ENCODE results near the gene FERMT1.
"Not testable (repeated sequence)": the region's sequence is repeated elsewhere in the genome, so short reads cannot be mapped to it uniquely, and the experiment has no call there.

FERMT1 gene

GRCh38 chr20:6115221-6115895 lies 7.5 kb downstream of the FERMT1 start:
- DNase-seq (ENCODE audit: low spot score): no peak

- no peak for DNase-seq (ENCODE audit: low spot score)
These were observed 8.1 kb downstream of the FERMT1 start for GRCh38 chr20:6114696-6115095.

GRCh38 chr20:6113951-6114350 lies 8.9 kb downstream of the FERMT1 start:
- no peak for DNase-seq (ENCODE audit: low spot score)

GRCh38 chr20:6112965-6113364 lies 9.9 kb downstream of the FERMT1 start:
- DNase-seq (ENCODE audit: low spot score): not testable (repeated sequence)

GRCh38 chr20:6108330-6108729 lies 14.5 kb downstream of the FERMT1 start:
- no peak for DNase-seq (ENCODE audit: low spot score)

GRCh38 chr20:6104493-6105188 lies 18.2 kb downstream of the FERMT1 start:
- no peak for DNase-seq (ENCODE audit: low spot score)

GRCh38 chr20:6103301-6103700 lies 19.5 kb downstream of the FERMT1 start:
- DNase-seq (ENCODE audit: low spot score): no peak

- DNase-seq (ENCODE audit: low spot score): no peak
These were observed 21.5 kb downstream of the FERMT1 start for GRCh38 chr20:6101346-6101745.

- DNase-seq (ENCODE audit: low spot score): no peak
These were observed 22.6 kb downstream of the FERMT1 start for GRCh38 chr20:6100246-6100645.

- DNase-seq (ENCODE audit: low spot score): no peak
These were observed 23.0 kb downstream of the FERMT1 start for GRCh38 chr20:6099819-6100218.

GRCh38 chr20:6095409-6095808 lies 27.4 kb downstream of the FERMT1 start:
- no peak for DNase-seq (ENCODE audit: low spot score)

- DNase-seq (ENCODE audit: low spot score): no peak
These were observed 28.3 kb downstream of the FERMT1 start for GRCh38 chr20:6094565-6094964.

- no peak for DNase-seq (ENCODE audit: low spot score)
These were observed 28.8 kb downstream of the FERMT1 start for GRCh38 chr20:6094063-6094462.

- no peak for DNase-seq (ENCODE audit: low spot score)
These were observed 31.2 kb downstream of the FERMT1 start for GRCh38 chr20:6091661-6092060.

GRCh38 chr20:6086868-6087267 lies 36.0 kb downstream of the FERMT1 start:
- DNase-seq (ENCODE audit: low spot score): no peak

GRCh38 chr20:6083926-6084325 lies 38.9 kb downstream of the FERMT1 start:
- DNase-seq (ENCODE audit: low spot score): no peak

- no peak for DNase-seq (ENCODE audit: low spot score)
These were observed 41.6 kb downstream of the FERMT1 start for GRCh38 chr20:6081236-6081635.

GRCh38 chr20:6079016-6079415 lies 43.8 kb downstream of the FERMT1 start:
- DNase-seq (ENCODE audit: low spot score): no peak

GRCh38 chr20:6075428-6076219 lies 47.2 kb downstream of the FERMT1 start:
- no peak for DNase-seq (ENCODE audit: low spot score)

- no peak for DNase-seq (ENCODE audit: low spot score)
These were observed 48.0 kb downstream of the FERMT1 start for GRCh38 chr20:6074784-6075183.

GRCh38 chr20:6074145-6074561 lies 48.7 kb downstream of the FERMT1 start:
- DNase-seq (ENCODE audit: low spot score): no peak

- no peak for DNase-seq (ENCODE audit: low spot score)
These were observed 51.8 kb downstream of the FERMT1 start for GRCh38 chr20:6070829-6071695.
